Gastroesophageal sphincter (tissue), 3 donors: ENCODE measurements around the gene GABRG1.

Experiments
- EP300 ChIP-seq: sonication (generic); formaldehyde crosslinking; IDR thresholded peaks from one replicate; pipeline ENCODE4 v1.6.1; 2017; ENCODE audit warnings: antibody characterized with exemption, mild to moderate bottlenecking
- POLR2A ChIP-seq, 2 donors: fragments of 450-650 bp; IDR thresholded peaks; one replicate each; pipeline ENCODE4 v1.6.1; 2017; ENCODE audit warnings: antibody characterized with exemption in 2 of 2, mild to moderate bottlenecking in 2 of 2, moderate library complexity in 1 of 2
- POLR2AphosphoS5 ChIP-seq: sonication (generic); formaldehyde crosslinking; IDR thresholded peaks from one replicate; pipeline ENCODE4 v1.6.1; 2017; ENCODE audit warnings: antibody characterized with exemption
- TF ChIP-seq, protein P1 (sequence below), 4 experiments: fragments of 200-600 bp in 2 of 4; fragments of 450-650 bp in 2 of 4; sonication (generic) in 1 of 4; IDR thresholded peaks; one replicate each; pipeline ENCODE4 v1.5.1; 2017 to 2019; ENCODE audit warnings: antibody characterized with exemption in 4 of 4, mild to moderate bottlenecking in 2 of 4, moderate library complexity in 2 of 4

DNA sequence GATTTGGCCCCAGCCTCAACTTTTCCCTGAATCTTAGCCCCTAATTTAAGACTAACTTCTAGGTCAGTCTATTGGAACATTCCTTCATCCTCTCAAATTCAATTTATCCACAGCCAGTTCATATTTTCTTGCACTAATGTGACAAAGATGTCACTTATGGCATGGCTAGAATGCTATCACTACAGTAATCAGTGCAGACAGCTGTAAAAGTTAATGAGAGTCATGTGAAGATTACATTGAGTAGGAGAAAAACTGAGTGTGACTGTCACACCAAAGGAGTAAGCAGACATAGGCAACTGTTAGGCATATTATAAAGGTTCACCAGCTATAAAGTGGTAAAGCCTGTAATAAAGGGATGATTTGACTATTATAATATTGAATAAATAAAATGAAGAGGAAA, 42.6 kb downstream of the GABRG1 start:
- TF ChIP-seq POLR2A (IDR thresholded peaks at IDR 0.05), result no peak
- TF ChIP-seq, protein P1, sequence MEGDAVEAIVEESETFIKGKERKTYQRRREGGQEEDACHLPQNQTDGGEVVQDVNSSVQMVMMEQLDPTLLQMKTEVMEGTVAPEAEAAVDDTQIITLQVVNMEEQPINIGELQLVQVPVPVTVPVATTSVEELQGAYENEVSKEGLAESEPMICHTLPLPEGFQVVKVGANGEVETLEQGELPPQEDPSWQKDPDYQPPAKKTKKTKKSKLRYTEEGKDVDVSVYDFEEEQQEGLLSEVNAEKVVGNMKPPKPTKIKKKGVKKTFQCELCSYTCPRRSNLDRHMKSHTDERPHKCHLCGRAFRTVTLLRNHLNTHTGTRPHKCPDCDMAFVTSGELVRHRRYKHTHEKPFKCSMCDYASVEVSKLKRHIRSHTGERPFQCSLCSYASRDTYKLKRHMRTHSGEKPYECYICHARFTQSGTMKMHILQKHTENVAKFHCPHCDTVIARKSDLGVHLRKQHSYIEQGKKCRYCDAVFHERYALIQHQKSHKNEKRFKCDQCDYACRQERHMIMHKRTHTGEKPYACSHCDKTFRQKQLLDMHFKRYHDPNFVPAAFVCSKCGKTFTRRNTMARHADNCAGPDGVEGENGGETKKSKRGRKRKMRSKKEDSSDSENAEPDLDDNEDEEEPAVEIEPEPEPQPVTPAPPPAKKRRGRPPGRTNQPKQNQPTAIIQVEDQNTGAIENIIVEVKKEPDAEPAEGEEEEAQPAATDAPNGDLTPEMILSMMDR (IDR thresholded peaks at IDR 0.05), result no peak
- no peak for TF ChIP-seq POLR2AphosphoS5
- TF ChIP-seq EP300, result no peak
